GM19463 (cell line): ENCODE results near the gene CD38.
A peak's percentile ranks its signal among the peaks of the same experiment; 100 is the strongest.
"Not testable (repeated sequence)": the region's sequence is repeated elsewhere in the genome, so short reads cannot be mapped to it uniquely, and the experiment has no call there.

Experiments used
- ATAC-seq: cut with Tn5 transposase; IDR thresholded peaks from one replicate; pipeline ENCODE4 v1.9.1; 2021; ENCODE audit warnings: mild to moderate bottlenecking, moderate library complexity; ENCODE audit not compliant: unreplicated experiment

Gene CD38

GRCh38 chr4:15794905-15795304, 16.8 kb downstream of the CD38 start:
- peak; percentile 62 for ATAC-seq

GRCh38 chr4:15797320-15797719, 19.2 kb downstream of the CD38 start:
- no peak for ATAC-seq

- no peak for ATAC-seq
These were observed 21.0 kb downstream of the CD38 start for GRCh38 chr4:15799141-15799540.

GRCh38 chr4:15799701-15800100, 21.6 kb downstream of the CD38 start:
- ATAC-seq: no peak

- not testable (repeated sequence) for ATAC-seq
These were observed 24.4 kb downstream of the CD38 start for GRCh38 chr4:15802497-15802896.

GRCh38 chr4:15805583-15806517, 27.7 kb downstream of the CD38 start:
- ATAC-seq: peak; percentile 33

- peak; percentile 82 for ATAC-seq
These were observed 30.9 kb downstream of the CD38 start for GRCh38 chr4:15809058-15809457.

- ATAC-seq: peak; percentile 13
These were observed 31.3 kb downstream of the CD38 start for GRCh38 chr4:15809466-15809865.

- no peak for ATAC-seq
These were observed 33.7 kb downstream of the CD38 start for GRCh38 chr4:15811703-15812337.

- no peak for ATAC-seq
These were observed 54.7 kb downstream of the CD38 start for GRCh38 chr4:15832523-15833451.

GRCh38 chr4:15833801-15834200, 55.7 kb downstream of the CD38 start:
- ATAC-seq: no peak

- ATAC-seq: peak; percentile 75
These were observed 58.2 kb downstream of the CD38 start for GRCh38 chr4:15836362-15836761.

- no peak for ATAC-seq
These were observed 59.5 kb downstream of the CD38 start for GRCh38 chr4:15837591-15837990.

- ATAC-seq: not testable (repeated sequence)
These were observed 63.1 kb downstream of the CD38 start for GRCh38 chr4:15841194-15841730.

- ATAC-seq: no peak
These were observed 69.6 kb downstream of the CD38 start for GRCh38 chr4:15847746-15848145.

- ATAC-seq: no peak
These were observed 70.2 kb downstream of the CD38 start for GRCh38 chr4:15848191-15848842.

GRCh38 chr4:15851969-15852368, 73.8 kb downstream of the CD38 start:
- ATAC-seq: no peak

- ATAC-seq: no peak
These were observed 74.4 kb downstream of the CD38 start for GRCh38 chr4:15852524-15852923.

GRCh38 chr4:15853345-15853744, 75.2 kb downstream of the CD38 start:
- ATAC-seq: no peak

GRCh38 chr4:15855804-15856475, 77.8 kb downstream of the CD38 start:
- ATAC-seq: no peak
